Measurements from ENCODE around the gene FUT2.

Gene FUT2

DNA sequence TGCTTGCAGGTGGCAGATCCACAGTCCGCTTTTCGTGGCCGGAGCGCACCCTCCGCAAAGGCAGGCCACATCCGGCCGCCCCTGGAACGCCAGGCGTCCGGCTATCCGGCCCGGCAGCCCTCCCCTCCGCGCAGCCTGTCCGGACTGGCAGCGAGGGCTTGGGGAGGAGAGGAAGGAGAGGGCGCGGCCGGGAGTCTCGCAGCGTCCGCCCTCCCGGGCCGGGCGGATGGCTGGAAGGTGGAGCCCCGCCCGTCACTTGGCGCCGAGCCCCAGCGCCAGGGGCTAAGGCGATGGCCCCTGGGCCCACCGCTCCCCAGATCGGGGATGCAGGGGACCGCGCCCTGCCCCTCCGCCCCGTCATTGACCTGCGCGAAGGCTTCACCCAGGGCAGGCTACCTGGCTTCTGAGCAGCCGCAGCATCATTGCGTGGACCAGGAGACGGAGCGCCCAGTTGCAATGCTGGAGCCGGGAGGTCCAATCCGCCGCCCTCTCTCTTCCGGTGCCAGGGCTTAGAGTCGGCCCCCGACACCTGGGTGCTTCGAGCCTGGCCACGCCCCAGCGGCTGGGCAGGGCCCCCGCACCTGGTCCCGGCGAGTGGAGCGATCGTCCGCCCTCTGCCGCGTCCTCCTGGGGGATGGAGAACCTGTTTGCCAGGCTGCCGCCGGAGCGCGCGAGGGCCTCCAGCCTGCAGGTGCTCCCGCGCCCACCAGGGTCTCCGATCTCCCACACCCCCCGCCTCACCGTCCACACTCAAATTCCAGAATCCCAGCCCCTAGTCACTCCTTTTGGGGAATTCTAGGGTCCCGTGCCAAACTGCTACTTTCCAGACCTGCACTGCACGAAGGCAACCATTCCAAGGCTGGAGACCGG is 57.0 kb downstream of the FUT2 start, which contains the start of gene FUT1 (continued):
- TF ChIP-seq ZNF302 (tag by site-specific recombination; IDR thresholded peaks at IDR 0.05; ENCODE audit: low read depth) (no peak), GLIS2 (tag by site-specific recombination; IDR thresholded peaks at IDR 0.05) (peak; percentile 74), SP3 (tag by site-specific recombination; IDR thresholded peaks at IDR 0.05) (peak; percentile 96), GLIS1 (tag by site-specific recombination; IDR thresholded peaks at IDR 0.05) (peak; percentile 73), ZNF585B (tag by site-specific recombination; IDR thresholded peaks at IDR 0.05) (no peak), ZNF350 (tag by site-specific recombination; IDR thresholded peaks at IDR 0.05) (no peak), ZNF121 (tag by site-specific recombination; IDR thresholded peaks at IDR 0.05) (no peak), KLF7 (tag by site-specific recombination; IDR thresholded peaks at IDR 0.05; ENCODE audit: borderline replicate concordance) (peak; percentile 94), ZBTB20 (tag by site-specific recombination; IDR thresholded peaks at IDR 0.05) (peak; percentile 93), ZNF426 (tag by site-specific recombination; IDR thresholded peaks at IDR 0.05) (no peak), FEZF1 (tag by site-specific recombination; IDR thresholded peaks at IDR 0.05) (peak; percentile 21; the same call in 1 of the 2 replicates), ZNF561 (tag by site-specific recombination; IDR thresholded peaks at IDR 0.05; ENCODE audit: borderline replicate concordance) (peak; percentile 78), ZNF843 (tag by site-specific recombination; IDR thresholded peaks at IDR 0.05) (peak; percentile 31; the same call in 1 of the 2 replicates), ZNF610 (tag by site-specific recombination; IDR thresholded peaks at IDR 0.05; ENCODE audit: borderline replicate concordance) (peak; percentile 66; the same call in 1 of the 2 replicates), ZNF654 (tag by site-specific recombination; IDR thresholded peaks at IDR 0.05; ENCODE audit: low read depth) (no peak), ZNF621 (tag by site-specific recombination; IDR thresholded peaks at IDR 0.05) (no peak), ZFP37 (tag by site-specific recombination; IDR thresholded peaks at IDR 0.05) (peak; percentile 85)
- TF ChIP-seq, protein P1, sequence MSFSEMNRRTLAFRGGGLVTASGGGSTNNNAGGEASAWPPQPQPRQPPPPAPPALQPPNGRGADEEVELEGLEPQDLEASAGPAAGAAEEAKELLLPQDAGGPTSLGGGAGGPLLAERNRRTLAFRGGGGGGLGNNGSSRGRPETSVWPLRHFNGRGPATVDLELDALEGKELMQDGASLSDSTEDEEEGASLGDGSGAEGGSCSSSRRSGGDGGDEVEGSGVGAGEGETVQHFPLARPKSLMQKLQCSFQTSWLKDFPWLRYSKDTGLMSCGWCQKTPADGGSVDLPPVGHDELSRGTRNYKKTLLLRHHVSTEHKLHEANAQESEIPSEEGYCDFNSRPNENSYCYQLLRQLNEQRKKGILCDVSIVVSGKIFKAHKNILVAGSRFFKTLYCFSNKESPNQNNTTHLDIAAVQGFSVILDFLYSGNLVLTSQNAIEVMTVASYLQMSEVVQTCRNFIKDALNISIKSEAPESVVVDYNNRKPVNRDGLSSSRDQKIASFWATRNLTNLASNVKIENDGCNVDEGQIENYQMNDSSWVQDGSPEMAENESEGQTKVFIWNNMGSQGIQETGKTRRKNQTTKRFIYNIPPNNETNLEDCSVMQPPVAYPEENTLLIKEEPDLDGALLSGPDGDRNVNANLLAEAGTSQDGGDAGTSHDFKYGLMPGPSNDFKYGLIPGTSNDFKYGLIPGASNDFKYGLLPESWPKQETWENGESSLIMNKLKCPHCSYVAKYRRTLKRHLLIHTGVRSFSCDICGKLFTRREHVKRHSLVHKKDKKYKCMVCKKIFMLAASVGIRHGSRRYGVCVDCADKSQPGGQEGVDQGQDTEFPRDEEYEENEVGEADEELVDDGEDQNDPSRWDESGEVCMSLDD (tag by site-specific recombination; IDR thresholded peaks at IDR 0.05), result peak; percentile 91
- TF ChIP-seq, protein P2, sequence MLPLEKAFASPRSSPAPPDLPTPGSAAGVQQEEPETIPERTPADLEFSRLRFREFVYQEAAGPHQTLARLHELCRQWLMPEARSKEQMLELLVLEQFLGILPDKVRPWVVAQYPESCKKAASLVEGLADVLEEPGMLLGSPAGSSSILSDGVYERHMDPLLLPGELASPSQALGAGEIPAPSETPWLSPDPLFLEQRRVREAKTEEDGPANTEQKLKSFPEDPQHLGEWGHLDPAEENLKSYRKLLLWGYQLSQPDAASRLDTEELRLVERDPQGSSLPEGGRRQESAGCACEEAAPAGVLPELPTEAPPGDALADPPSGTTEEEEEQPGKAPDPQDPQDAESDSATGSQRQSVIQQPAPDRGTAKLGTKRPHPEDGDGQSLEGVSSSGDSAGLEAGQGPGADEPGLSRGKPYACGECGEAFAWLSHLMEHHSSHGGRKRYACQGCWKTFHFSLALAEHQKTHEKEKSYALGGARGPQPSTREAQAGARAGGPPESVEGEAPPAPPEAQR (tag by site-specific recombination; IDR thresholded peaks at IDR 0.05), result no peak
- TF ChIP-seq, protein P3, sequence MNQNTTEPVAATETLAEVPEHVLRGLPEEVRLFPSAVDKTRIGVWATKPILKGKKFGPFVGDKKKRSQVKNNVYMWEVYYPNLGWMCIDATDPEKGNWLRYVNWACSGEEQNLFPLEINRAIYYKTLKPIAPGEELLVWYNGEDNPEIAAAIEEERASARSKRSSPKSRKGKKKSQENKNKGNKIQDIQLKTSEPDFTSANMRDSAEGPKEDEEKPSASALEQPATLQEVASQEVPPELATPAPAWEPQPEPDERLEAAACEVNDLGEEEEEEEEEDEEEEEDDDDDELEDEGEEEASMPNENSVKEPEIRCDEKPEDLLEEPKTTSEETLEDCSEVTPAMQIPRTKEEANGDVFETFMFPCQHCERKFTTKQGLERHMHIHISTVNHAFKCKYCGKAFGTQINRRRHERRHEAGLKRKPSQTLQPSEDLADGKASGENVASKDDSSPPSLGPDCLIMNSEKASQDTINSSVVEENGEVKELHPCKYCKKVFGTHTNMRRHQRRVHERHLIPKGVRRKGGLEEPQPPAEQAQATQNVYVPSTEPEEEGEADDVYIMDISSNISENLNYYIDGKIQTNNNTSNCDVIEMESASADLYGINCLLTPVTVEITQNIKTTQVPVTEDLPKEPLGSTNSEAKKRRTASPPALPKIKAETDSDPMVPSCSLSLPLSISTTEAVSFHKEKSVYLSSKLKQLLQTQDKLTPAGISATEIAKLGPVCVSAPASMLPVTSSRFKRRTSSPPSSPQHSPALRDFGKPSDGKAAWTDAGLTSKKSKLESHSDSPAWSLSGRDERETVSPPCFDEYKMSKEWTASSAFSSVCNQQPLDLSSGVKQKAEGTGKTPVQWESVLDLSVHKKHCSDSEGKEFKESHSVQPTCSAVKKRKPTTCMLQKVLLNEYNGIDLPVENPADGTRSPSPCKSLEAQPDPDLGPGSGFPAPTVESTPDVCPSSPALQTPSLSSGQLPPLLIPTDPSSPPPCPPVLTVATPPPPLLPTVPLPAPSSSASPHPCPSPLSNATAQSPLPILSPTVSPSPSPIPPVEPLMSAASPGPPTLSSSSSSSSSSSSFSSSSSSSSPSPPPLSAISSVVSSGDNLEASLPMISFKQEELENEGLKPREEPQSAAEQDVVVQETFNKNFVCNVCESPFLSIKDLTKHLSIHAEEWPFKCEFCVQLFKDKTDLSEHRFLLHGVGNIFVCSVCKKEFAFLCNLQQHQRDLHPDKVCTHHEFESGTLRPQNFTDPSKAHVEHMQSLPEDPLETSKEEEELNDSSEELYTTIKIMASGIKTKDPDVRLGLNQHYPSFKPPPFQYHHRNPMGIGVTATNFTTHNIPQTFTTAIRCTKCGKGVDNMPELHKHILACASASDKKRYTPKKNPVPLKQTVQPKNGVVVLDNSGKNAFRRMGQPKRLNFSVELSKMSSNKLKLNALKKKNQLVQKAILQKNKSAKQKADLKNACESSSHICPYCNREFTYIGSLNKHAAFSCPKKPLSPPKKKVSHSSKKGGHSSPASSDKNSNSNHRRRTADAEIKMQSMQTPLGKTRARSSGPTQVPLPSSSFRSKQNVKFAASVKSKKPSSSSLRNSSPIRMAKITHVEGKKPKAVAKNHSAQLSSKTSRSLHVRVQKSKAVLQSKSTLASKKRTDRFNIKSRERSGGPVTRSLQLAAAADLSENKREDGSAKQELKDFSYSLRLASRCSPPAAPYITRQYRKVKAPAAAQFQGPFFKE (tag by site-specific recombination; IDR thresholded peaks at IDR 0.05; ENCODE audit: borderline replicate concordance), result 0 out of 2 replicates have a peak, but pooled peaks have one; percentile 14
- TF ChIP-seq, protein P4, sequence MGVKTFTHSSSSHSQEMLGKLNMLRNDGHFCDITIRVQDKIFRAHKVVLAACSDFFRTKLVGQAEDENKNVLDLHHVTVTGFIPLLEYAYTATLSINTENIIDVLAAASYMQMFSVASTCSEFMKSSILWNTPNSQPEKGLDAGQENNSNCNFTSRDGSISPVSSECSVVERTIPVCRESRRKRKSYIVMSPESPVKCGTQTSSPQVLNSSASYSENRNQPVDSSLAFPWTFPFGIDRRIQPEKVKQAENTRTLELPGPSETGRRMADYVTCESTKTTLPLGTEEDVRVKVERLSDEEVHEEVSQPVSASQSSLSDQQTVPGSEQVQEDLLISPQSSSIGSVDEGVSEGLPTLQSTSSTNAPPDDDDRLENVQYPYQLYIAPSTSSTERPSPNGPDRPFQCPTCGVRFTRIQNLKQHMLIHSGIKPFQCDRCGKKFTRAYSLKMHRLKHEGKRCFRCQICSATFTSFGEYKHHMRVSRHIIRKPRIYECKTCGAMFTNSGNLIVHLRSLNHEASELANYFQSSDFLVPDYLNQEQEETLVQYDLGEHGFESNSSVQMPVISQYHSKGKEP (tag by site-specific recombination; IDR thresholded peaks at IDR 0.05), result peak; percentile 62
- TF ChIP-seq, protein P5, sequence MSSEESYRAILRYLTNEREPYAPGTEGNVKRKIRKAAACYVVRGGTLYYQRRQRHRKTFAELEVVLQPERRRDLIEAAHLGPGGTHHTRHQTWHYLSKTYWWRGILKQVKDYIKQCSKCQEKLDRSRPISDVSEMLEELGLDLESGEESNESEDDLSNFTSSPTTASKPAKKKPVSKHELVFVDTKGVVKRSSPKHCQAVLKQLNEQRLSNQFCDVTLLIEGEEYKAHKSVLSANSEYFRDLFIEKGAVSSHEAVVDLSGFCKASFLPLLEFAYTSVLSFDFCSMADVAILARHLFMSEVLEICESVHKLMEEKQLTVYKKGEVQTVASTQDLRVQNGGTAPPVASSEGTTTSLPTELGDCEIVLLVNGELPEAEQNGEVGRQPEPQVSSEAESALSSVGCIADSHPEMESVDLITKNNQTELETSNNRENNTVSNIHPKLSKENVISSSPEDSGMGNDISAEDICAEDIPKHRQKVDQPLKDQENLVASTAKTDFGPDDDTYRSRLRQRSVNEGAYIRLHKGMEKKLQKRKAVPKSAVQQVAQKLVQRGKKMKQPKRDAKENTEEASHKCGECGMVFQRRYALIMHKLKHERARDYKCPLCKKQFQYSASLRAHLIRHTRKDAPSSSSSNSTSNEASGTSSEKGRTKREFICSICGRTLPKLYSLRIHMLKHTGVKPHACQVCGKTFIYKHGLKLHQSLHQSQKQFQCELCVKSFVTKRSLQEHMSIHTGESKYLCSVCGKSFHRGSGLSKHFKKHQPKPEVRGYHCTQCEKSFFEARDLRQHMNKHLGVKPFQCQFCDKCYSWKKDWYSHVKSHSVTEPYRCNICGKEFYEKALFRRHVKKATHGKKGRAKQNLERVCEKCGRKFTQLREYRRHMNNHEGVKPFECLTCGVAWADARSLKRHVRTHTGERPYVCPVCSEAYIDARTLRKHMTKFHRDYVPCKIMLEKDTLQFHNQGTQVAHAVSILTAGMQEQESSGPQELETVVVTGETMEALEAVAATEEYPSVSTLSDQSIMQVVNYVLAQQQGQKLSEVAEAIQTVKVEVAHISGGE (tag by site-specific recombination; conservative IDR thresholded peaks at IDR 0.05; ENCODE audit: low read depth), result peak; percentile 53; the same call in 1 of the 2 replicates

Measured in HEK293 (cell line).